HL-60 (cell line): ENCODE results near the gene CSMD2.

ENCODE experiments used
- DNase-seq, 2 experiments: peaks; one replicate each; pipeline ENCODE4 v3.0.0-alpha.2; 2010 to 2020; ENCODE audit warnings: low read depth in 1 of 2, low spot score in 1 of 2
- H3K27ac ChIP-seq: fragments of 250-450 bp; sonication (Bioruptor Pico); replicated peaks from 2 replicates; pipeline ENCODE4 v1.5.1; 2020; ENCODE audit warnings: mild to moderate bottlenecking, moderate library complexity
- H3K27me3 ChIP-seq: fragments of 250-450 bp; sonication (Bioruptor Pico); 2 replicates; pipeline ENCODE4 v1.5.1; 2021; ENCODE audit warnings: mild to moderate bottlenecking, moderate library complexity; ENCODE audit not compliant: insufficient read depth, poor library complexity, severe bottlenecking
- H3K4me3 ChIP-seq: replicated peaks from 2 replicates; pipeline ENCODE4 v1.5.1; 2011; ENCODE audit warnings: mild to moderate bottlenecking, control low read depth, low read length; ENCODE audit not compliant: insufficient read depth
- GABPA ChIP-seq: IDR thresholded peaks from 2 replicates; pipeline ENCODE4 v1.6.1; 2012; ENCODE audit warnings: low read depth
- POLR2AphosphoS5 ChIP-seq: IDR thresholded peaks from 2 replicates; pipeline ENCODE4 v1.6.1; 2012; ENCODE audit warnings: low read depth
- SPI1 ChIP-seq: IDR thresholded peaks from 2 replicates; pipeline ENCODE4 v1.6.1; 2012; ENCODE audit warnings: low read depth, mild to moderate bottlenecking, borderline replicate concordance
- TF ChIP-seq, protein P1 (sequence below): IDR thresholded peaks from one replicate; pipeline ENCODE4 v1.5.1; 2011; ENCODE audit warnings: low read length, control low read depth, inconsistent platforms; ENCODE audit not compliant: insufficient read depth
- TF ChIP-seq, protein P2 (sequence below): IDR thresholded peaks from 2 replicates; pipeline ENCODE4 v1.6.1; 2012; ENCODE audit warnings: low read depth; ENCODE audit not compliant: insufficient replicate concordance

Gene CSMD2

DNA sequence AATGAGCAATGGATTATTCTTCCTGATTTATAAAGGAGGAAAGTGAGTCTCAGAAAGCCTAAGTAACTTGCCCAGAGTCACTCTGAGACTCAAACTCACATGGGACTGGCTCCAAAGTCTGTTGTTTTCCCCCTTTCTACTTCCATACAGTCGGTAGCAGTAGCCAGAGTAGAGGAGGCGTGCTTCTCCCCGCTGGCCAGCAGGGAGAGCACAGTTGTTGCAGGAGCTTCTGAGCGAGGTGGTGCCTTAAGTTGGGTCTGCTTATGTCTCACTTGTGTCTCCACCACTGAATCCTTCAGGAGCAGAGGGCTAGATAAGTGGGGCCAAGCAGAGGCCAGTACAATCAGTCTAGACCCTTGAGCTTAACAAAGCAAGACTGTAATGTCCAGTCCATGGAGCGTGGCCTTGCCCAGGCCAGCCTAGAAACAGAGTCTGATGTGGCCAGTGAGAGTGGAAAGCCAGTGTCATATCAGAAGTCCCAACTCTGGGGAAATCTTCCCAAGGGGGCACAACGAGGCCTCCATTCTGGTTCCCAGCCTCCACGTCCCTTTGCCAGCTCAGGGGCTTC lies 510.7 kb downstream of the CSMD2 start:
- Histone ChIP-seq H3K4me3 (no peak overlapping the region), H3K27ac (no peak overlapping the region), H3K27me3 (no peaks in the 10 kb centered on the region)
- peak in 1 of 2 experiments; percentile 9 for DNase-seq
- TF ChIP-seq SPI1 (no peak), GABPA (no peak)
- TF ChIP-seq, protein P1, sequence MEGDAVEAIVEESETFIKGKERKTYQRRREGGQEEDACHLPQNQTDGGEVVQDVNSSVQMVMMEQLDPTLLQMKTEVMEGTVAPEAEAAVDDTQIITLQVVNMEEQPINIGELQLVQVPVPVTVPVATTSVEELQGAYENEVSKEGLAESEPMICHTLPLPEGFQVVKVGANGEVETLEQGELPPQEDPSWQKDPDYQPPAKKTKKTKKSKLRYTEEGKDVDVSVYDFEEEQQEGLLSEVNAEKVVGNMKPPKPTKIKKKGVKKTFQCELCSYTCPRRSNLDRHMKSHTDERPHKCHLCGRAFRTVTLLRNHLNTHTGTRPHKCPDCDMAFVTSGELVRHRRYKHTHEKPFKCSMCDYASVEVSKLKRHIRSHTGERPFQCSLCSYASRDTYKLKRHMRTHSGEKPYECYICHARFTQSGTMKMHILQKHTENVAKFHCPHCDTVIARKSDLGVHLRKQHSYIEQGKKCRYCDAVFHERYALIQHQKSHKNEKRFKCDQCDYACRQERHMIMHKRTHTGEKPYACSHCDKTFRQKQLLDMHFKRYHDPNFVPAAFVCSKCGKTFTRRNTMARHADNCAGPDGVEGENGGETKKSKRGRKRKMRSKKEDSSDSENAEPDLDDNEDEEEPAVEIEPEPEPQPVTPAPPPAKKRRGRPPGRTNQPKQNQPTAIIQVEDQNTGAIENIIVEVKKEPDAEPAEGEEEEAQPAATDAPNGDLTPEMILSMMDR: peak; percentile 61

DNA sequence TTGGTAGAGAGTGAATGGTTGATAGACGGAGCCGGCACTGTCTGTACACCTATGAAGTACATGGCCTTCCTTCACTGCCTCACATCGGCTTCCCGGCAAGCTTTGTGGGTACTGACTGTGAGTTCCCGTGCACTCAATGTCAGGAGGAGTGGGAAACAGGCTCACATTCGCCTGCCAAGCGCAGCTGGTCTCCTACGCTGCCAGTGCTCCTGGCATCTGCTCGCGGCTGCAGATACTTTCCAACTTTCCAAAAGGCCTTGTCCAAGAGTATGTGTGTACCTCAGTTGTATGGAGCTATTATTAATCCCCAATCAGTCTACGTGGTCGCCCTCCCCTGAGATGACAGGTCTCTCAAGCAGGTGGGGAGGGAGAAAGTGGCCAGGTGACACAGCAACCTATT lies 511.8 kb downstream of the CSMD2 start:
- Histone ChIP-seq H3K27ac (no peak overlapping the region), H3K4me3 (no peak overlapping the region), H3K27me3 (no peaks in the 10 kb centered on the region)
- DNase-seq: no peak
- TF ChIP-seq POLR2AphosphoS5: no peak
- TF ChIP-seq, protein P2, sequence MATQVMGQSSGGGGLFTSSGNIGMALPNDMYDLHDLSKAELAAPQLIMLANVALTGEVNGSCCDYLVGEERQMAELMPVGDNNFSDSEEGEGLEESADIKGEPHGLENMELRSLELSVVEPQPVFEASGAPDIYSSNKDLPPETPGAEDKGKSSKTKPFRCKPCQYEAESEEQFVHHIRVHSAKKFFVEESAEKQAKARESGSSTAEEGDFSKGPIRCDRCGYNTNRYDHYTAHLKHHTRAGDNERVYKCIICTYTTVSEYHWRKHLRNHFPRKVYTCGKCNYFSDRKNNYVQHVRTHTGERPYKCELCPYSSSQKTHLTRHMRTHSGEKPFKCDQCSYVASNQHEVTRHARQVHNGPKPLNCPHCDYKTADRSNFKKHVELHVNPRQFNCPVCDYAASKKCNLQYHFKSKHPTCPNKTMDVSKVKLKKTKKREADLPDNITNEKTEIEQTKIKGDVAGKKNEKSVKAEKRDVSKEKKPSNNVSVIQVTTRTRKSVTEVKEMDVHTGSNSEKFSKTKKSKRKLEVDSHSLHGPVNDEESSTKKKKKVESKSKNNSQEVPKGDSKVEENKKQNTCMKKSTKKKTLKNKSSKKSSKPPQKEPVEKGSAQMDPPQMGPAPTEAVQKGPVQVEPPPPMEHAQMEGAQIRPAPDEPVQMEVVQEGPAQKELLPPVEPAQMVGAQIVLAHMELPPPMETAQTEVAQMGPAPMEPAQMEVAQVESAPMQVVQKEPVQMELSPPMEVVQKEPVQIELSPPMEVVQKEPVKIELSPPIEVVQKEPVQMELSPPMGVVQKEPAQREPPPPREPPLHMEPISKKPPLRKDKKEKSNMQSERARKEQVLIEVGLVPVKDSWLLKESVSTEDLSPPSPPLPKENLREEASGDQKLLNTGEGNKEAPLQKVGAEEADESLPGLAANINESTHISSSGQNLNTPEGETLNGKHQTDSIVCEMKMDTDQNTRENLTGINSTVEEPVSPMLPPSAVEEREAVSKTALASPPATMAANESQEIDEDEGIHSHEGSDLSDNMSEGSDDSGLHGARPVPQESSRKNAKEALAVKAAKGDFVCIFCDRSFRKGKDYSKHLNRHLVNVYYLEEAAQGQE: no peak
- TF ChIP-seq, protein P1: no peak
- no peak for TF ChIP-seq GABPA
- no peak for TF ChIP-seq SPI1

DNA sequence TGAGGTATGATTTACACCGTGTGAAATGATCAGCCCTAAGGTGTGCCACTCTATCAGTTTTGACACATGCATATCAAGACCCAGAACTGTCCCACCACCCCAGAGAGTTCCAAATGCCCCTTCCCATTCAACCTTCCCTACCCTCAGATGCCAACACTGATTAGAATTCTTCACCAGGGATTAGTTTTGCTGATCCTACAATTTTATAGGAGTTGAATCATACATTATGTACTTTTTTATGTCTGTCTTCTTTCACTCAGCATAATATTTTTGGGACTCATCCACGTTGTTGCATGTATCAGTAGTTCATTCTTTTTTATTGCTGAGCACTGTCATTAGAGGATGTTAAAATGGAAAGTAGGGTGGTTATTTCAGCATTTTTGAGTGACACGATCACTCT lies 514.3 kb downstream of the CSMD2 start:
- no peak overlapping the region for H3K27ac ChIP-seq
- TF ChIP-seq, protein P2: no peak
- TF ChIP-seq, protein P1: no peak
- TF ChIP-seq SPI1 (no peak), POLR2AphosphoS5 (no peak), GABPA (no peak)
- no peak for DNase-seq
- H3K4me3 ChIP-seq: no peak overlapping the region
- no peaks in the 10 kb centered on the region for H3K27me3 ChIP-seq

DNA sequence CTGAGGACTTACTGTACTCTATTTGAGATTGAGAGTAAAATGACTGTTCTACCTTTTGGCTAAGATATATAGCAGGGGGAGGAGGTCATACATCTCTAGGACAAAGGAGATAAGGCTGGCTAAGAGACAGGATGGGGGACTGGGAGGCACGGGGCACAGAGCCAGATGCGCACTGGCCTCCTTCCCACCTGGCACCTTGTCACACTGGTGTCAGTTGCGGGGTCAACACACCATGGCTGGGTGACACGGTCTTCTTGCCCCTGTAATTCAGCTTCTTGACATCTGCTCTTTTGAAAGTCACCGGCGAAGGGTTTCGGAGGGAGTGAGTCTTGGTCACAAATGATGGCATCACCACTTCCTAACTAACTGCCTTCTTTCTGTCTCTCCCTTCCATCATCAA lies 515.3 kb downstream of the CSMD2 start:
- DNase-seq: no peak

More for the DNA sequence above, 515.3 kb downstream of the CSMD2 start:
- Histone ChIP-seq H3K4me3 (no peak overlapping the region), H3K27me3 (no peaks in the 10 kb centered on the region), H3K27ac (no peak overlapping the region)
- TF ChIP-seq GABPA (no peak), SPI1 (no peak), POLR2AphosphoS5 (no peak)
- TF ChIP-seq, protein P2: no peak
- TF ChIP-seq, protein P1: no peak
